ENCODE results near the gene INAVA.

DNA sequence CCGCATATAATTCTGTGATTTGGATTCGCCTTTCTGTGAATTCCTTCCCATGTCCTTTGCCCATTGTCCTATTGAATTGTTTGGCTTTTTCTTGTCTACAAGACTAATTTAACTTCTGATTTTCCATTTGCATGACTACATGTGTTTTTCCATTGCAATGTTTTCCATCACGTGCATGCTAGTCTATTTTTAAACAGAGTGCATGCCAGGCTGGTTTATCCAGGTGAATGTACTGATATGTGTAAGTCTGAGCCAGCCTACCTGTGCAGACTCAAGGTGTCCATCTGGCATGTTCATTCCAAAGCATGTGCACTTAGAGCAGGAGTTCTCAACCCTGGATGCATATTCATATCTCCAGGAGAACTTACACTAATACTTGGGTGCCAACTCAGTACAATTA, 59.7 kb downstream of the INAVA start:
- no peak for TF ChIP-seq POLR2A (IDR thresholded peaks at IDR 0.05; ENCODE audit: low read length)
- TF ChIP-seq GATA1 (IDR thresholded peaks at IDR 0.05; ENCODE audit: low read depth, low read length): no peak

Data from erythroblast (primary cell).